ENCODE measurements around the gene TXNRD2.

The TXNRD2 gene

DNA sequence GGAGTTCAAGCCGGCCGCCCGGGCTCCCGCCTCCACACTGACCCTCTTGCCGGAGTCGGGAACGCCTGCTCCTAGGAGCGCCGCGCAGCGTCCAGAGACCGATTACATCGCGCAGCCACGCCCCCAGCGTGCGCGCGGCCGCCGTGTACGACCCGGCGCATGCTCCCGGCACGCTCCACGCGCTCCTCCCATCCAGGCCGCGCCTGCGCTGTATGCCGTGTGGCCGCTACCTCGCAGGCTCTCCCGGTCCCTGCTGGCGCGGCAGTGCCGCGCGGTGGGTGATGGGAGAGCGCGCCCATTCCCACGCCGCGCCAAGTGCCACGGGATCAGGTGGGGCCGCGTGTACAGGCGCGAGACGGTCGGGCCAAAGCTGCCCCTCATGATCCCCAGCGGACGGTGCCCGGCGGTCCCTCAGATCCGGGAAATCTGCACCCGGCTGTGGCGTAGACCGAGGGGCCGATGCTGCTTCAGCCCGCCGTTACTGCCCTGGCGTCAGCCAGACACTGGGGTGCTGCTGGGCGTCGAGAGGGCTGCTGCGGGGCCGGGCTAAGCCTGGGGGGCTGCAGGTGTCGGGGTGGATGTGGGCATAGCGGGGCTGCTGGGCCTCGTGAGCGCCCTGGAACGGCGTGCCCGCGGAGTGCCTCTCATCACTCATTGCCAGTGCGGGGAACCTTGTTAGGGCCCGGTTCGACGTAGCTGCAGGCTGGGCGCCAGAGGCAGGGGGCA, 86.7 kb downstream of the TXNRD2 start, which contains the start of the genes GNB1L and RTL10:
GNB1L (minus strand) TSS at position 97 of the 726 bp plus-strand sequence. CDS start 33,519 bp downstream, outside the sequence.
RTL10 (minus strand) TSS at position 97 of the 726 bp plus-strand sequence. CDS start 2,613 bp downstream, outside the sequence.
- peak; percentile 52 for DNase-seq

DNA sequence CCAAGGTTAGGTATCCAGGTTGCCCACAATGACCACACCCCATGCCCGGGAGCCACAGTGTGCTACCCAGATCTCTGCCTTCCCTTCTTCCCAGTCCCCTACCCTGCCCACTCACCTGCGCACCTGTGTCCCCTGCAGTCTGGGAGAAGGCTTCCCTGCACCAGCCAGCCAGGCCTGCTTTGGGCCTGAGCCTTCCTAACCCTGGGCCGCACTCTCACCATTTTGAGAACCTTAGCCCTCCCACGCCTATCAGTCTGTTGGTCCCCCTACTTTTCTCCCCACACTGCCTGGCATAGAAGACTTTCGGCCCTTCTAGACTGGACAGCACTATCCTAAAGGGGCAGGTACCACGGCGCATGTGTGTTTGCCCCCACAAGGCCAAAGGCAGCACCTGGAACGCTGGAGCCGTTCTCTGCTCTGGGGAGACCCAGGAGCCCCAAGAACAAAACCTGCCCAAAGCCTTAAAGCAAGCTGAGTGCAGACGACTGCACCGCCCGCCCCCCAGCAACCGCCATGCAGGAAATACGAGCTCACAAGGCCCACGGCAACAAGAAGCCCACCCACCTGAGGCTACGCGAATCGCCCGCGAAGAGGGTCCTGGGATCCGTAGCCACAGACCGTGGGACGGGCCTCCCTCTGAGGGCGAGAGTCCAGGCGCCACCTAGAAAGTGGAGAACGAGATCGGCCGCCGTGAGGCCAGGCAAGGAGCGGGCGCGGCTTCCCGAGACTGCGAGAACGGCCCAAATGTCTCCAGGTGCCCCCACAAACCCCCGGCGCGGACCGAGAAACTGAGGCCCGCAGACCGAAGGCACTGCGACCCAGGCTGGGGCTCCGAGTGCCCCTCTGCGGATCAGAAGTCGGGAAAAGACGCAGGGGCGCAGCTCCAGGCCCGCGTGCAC, 87.5 kb downstream of the TXNRD2 start:
- no peak for DNase-seq

DNA sequence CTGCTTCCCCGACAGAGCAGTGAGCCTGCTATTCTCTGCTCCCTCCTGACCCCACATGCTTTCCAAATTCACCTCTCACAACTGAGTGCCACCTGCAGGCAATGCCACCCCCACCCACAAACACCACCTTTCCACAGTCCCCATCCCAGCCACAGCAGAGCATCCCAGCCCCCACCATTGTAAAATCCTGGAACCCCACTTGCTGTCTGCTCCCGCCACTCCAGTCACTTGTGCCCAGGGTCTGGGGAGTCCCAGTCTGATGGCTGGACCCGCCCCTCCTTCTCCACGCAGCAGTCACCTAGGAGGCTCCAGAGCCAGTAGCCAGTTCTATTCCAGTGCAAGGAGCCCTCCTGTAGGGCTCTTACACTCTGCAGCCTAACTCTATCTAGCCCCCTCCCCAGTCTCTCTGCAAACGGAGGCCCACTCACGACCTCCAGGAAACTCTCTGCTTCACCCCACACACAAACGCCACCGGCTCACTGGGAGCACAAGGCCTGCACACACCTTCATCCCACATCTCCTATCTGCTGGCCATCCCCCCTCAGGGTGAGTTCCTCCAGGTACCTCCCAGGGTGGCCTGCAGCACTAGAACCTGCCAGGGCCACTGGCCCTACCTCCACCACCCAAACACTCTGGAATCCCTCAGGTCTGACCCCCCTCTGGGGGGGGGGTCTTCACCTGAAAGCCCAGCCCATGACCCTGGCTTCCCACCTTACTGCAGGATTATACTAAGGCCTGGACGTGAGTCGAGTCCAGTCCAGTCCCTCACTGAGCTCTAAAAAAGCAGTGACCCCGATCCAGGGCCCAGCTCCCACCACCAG, 88.3 kb downstream of the TXNRD2 start:
- no peak for DNase-seq

DNA sequence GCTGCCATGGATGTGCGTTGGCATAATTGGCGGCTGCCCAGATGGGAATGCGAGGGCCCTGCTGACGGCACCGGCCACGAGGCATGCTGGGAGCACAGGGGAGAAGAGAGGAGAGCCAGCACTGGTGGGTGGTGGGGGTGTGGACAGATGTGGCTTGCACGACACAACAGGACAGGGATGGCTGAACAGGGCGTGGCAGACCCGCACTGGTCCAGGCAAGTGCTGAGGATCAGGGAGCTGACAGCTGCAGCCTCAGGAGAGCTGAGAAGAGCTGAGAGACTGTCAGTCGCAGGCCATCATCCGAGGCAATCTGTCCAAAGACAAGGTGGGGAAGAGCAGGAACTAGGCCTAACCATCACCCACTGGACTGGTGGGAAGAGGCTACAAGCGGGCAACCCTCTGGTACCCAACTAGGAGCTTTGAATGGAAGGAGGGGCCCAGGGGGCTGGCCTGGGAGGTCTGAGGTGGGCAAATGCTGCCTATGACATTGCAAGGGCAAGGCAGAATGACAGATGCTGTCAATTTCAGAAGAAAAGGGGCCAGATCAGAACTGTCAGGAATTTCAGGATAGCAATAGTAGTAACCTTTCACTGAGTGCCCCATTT, 89.3 kb downstream of the TXNRD2 start:
- DNase-seq = no peak

DNA sequence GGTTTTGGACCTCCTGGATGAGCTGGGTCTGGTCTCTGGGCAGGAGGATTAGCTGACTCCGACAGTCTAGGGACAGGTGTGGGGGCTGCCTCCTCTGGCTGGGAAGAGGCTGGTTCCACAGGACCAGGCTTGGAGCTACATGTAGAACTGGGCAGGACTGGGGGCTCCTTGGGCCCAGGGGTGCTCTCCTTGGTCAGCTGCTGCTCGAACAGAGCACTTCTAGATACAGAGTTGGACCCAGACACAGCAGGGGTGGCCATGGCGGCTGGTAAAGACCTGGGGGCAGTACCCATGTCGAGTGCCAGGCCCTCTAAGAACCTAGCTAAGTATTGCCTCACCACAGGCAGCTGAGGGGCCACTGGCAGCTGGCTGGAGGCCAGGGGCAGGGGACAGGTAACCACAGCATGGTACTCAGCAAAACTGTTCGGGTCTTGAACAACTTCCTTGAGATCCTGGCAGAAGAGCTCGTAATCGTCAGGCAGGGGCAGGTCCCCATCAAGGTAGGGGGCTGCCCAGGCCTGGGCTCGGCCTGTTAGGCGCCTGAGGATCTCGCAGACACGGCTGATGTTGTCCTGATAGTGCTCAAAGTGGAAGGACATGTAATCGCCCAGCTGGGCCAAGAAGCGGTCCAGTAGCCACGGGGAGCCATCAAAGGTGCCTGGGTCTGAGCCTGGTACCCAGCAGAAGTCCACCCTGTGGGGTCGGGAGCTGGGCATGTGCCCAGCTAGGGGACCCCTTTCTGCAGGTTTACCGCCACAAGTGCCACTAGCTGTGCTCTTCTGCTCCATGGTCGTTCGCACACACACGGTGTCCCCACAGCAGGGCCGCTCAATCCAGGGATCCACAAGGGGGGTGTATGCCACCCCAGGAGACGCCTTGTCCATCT, 90.1 kb downstream of the TXNRD2 start:
- DNase-seq = no peak

DNA sequence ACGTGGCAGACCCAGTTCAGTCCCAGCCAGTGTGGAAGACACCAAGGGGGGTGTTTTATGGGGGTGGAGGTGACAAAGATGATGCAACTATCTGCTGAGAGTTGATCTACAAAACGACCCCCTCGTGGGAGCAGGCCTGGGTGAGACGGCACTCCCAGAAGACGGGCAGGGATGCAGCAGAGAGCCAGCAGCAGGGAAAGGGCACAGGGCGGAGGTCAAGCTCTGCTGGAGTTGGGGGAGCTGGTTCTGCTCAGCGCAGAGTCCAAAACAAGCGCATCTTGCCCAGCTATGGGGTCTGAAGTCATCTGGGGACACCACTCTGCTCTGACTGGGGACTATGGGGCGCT, 90.9 kb downstream of the TXNRD2 start:
- no peak for DNase-seq

DNA sequence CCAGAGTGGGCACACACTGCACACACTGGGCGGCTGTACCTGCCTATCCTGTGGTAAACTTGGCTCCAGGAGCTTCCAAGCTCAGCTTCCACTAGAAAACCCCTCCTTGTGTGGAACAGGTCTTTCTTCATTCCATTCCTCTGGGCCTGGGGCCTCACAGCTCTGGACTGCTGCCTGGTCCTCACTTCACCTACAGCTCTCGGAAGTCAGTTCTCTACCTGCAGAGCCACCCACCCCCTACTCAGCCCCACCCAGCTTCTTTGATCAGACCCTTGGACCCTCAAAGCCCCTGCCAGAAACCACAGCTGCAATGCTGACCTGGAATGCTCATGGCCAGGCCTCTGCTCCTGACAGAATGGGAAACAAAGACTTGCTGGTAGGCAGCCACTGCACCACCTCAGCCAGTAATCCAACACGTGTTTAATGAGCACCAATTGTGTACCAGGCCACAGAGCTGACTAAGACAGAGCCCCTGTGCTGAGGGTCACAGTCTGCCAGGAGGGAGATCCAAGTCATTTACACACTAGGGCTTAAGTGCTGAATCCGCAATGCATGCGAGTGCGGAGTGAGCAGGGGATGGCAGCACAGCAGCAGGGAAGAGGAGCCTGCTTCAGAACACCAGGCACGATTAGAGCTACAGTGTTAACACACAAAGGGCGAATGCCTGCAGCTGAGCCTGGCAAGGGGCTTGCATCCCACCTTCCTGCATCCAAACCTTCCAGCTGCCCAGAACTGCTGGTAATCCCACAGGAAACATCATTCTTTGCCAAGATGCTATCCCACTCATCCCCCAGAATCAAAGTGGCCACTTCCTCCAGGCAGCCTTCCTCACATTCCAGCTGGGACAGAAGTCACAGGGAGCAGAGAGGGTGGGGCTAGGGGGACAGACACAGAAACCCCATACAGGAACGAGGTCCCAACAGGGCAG, 91.5 kb downstream of the TXNRD2 start:
- DNase-seq = no peak

DNA sequence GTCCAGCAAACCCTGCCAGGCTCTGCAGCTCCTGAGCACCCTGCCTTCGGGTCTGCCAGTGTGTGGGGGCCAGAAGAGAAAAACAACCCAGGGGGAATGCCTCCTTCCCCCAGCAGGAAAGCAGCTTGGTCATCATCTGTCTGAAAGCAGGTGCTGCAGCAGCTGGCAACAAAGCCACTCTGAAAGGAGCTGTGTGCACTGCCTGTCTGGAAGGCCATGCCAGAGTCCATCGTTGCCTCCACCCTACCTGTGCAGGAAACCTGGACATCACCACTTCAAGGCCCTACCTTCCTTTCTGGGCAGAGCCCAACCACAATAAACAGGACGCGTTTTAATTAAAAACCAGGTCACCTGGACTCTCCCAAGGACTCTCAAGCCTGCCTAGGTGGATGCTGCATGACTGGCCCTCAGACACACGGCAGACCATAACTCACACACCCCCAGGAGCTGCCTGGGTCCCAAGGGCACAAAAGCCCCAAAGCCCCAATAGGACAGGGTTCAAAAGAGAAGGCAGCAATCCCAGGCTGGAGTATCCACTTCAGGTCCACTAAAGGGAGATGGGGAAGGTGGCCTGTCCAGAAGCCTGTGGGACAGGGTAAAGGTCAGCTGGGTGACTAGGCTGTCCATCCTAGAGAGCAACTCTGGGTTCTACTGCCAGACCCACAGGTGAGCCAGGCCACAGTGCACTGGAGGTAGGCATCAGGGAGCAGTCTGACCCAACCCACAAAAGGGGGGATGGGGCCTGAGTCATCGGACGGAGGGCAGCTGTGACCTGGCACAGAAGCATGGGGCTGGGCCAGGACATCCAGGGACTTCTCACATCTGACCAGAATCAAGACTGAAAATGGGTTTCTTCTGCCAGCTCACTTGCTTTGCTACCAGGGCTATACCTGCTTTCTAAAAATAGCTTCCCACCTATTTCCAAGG, 93.1 kb downstream of the TXNRD2 start:
- no peak for DNase-seq

DNA sequence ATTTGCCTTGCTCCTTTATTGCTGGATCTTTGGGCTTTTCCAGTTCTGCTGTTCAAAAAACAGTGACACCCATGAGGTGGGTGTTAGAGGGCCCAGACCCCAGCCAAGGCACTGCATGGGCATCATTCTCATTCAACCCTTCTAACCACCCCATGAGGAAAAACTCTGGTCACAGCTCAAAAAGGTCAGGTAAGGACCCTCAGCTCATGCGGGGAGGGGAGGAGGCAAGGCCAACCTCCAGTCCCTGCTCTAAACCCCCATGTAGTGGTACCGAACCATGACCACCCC, 94.3 kb downstream of the TXNRD2 start:
- DNase-seq = no peak

DNA sequence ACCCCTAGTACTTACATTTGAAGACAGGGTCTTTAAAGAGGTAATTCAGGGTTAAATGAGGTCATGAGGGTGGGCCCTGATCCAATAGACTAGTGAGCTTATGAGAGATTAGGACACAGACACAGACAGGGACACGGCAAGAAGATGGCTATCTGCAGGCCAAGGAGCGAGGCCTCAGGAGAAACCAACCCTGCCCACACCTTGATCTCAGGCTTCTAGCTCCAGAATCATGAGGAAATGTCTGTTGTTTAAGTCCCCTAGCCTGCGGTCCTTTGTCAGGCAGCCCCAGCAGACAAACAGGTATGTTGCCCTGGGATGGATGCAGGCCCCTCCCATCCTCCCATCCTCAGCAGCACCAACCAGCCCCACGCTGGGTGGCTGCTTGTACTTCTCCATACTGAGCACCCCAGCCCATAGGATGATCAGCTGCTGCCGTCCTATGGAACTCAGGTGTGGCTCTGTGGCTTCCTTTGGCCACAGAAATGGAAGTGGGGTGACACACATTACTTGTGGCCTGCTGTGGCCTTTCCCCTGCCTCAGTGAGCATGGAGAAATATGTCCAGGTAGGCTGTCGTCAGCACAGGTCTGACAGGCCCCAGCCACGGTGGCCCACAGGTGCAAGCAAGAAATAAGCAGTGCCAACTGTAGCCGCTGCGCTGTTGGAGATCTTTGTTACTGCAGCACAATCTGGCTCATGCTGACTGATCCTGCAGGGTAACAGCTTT, 94.8 kb downstream of the TXNRD2 start:
- DNase-seq = no peak

DNA sequence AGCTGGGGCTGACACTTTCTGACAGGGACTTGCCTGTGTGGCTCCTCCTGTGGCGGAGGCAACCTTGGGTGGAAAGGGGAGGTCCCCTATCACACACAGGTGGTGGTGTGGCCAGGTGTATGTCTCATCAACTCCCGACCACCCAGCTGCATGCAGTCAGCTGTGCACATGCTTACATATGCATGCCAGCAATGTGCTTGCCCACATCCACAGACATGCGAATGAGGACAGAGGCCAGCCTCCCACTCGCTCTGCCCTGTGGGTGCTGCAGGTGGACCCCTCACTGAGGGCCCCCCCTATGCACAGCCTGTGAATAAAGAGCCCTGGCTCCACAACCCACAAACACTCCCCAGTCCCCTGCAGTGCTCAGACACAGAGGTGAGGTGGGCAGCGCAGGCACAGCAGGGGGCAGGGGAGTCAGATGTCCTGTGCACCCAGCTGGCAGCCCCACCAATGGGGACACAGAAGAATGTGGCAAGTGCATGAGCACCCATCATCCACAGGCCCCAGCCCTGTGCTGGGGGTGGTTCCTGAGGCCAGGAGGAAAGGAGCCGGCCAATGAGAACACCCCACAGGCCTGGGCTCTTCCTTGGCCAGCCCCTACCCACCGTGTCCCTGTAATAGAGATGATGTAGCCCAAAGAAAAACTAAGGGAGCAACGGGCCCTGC, 96.4 kb downstream of the TXNRD2 start:
- no peak for DNase-seq

DNA sequence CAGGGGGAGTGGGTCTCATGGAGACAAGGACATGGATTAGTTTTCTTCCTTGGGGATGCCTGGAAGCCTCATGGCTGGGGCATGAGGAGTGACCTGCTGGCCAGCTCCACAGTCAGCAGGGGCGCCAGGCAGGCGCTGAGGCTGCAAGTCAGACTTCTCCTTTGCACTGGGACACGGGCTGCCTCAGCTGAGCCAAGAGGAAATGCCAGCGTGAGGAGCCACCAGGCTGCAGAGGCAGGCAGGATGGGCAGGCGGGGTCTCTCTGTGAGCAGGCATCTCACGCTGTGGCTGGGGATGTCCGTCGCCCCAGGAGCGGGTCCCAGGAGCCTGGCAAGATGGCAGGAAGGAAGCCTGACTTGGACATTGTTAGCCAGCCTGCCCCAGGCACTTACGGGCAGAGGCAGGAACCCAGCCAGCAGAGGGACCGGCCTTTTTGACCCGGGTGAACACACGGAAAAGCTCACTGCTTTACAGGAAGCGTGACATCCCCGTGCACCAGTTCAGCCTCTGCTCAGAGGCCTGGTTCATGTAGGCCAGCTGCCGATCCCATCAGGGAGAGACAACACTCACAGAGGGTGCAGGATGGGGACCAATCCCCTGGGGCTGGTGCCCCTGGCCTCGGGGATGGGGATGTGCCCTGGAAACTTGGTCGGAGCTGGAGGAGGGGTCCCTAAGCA, 97.1 kb downstream of the TXNRD2 start:
- no peak for DNase-seq

DNA sequence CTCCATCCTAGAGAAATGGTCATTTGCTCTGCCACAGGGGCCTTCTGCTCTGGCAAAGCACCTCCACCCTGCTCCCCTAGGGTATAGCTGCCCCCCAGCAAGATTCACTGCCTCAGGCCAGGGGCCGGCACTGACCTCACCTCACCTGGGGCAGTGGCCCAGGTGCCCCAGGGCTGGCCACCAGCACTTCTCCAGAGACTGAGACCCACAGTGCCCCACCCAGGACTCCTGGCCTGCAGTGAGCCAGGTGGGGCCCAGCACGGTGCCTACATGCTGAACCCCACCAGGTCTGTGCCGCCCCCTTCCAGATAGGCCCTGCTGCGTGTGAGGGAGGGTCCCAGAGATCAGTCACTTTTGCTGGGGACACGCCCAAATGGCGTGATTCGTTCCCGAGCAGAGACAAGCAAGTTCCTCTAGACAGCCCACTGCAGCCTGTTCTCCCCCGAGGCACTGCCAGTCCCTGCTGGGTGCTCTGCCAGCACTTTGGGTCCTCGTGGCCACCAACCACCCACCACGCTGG, 97.7 kb downstream of the TXNRD2 start:
- DNase-seq = no peak

DNA sequence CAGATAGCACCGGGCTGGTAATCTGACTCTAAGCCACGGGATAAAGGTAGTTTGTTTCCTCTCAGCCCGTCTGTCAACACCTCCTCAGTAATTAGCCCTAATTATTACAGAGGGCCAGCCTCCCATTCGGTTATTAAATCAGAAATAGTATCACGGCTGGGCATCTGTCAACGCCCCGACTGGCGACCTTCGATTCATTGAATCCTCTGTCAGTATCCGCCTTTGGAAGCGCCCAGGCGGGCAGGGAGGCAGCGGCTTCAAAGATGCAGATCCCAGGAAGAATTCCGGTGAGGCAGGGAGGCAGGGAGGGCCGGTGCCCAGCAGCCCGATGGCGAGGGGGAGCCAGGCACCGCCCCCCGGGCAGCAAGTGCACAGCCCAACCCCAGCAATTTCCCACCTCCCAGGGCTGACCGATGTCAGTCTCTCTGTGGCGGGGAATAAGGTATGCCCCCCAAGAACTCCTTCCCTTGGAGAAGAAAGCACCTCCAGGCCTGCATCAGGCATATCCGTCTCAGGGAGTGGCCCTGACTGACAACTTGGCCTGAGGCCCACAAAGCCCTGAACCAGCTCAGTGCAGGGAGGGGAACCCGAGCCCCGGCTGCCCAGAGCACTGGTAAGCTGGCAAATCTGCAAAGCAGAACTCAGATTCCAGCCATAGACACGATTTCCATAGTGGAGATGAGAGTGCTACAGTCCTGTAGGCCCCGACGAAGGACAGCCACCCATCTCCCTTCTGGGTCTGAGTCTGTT, 98.3 kb downstream of the TXNRD2 start:
- DNase-seq = no peak

DNA sequence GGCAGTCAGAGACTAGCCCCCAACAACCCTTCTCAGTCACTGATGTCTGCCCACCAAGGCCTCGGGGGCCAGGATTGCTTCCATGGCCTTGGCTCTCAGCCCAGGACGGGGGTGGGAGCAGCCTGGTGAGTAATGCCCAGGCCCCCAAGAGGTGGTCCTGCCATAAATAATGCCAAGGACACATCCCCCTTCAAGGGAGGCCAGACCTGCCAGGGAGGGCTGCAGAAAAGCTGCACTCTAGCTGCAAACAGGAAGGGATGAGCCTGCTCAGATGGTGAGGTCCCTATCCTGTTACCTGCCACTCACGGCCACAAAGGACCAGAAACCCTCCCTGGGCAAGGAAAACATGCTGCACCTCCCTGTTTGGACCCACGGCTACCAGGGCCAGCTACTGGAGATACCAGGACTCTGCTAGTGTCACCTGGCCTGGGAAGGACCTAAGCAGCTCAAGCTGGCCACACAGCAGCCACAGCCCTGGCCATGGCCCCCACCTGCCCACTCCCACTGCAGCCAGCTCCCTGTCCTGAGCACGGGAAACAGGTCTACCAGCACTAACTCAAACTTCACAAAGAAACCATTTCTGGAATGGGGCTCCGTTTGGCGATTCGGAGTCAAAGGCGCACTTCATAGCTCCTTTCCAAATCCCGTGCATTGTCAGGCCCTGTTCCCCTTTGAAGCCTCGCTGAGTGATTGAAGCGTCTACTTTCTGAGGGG, 99.1 kb downstream of the TXNRD2 start:
- DNase-seq = no peak
